Medulla oblongata (tissue), 1 donor: ENCODE results near the gene PFKFB3.
"Not testable (repeated sequence)": the region's sequence is repeated elsewhere in the genome, so short reads cannot be mapped to it uniquely, and the experiment has no call there.

Source experiments
- DNase-seq: peaks from one replicate; pipeline ENCODE4 v3.0.0-alpha.2; 2015; ENCODE audit errors: extremely low spot score

PFKFB3 gene

GRCh38 chr10:6236349-6237198, 33.8 kb downstream of the PFKFB3 start:
- no peak for DNase-seq

GRCh38 chr10:6237199-6237530, 34.4 kb downstream of the PFKFB3 start:
- no peak for DNase-seq

GRCh38 chr10:6238587-6239212, 36.0 kb downstream of the PFKFB3 start:
- not testable (repeated sequence) for DNase-seq

- peak; percentile 49 for DNase-seq
These were observed 36.7 kb downstream of the PFKFB3 start for GRCh38 chr10:6239213-6239991.

GRCh38 chr10:6240254-6240653, 37.5 kb downstream of the PFKFB3 start:
- DNase-seq = no peak

GRCh38 chr10:6242089-6242488, 39.4 kb downstream of the PFKFB3 start:
- no peak for DNase-seq

- no peak for DNase-seq
These were observed 41.8 kb downstream of the PFKFB3 start for GRCh38 chr10:6244510-6244909.

- DNase-seq = peak; percentile 85
These were observed 44.4 kb downstream of the PFKFB3 start for GRCh38 chr10:6247041-6247712.

- not testable (repeated sequence) for DNase-seq
These were observed 46.2 kb downstream of the PFKFB3 start for GRCh38 chr10:6248908-6249307.

GRCh38 chr10:6249698-6250097, 47.0 kb downstream of the PFKFB3 start:
- no peak for DNase-seq

GRCh38 chr10:6250745-6251144, 48.0 kb downstream of the PFKFB3 start:
- no peak for DNase-seq

GRCh38 chr10:6254201-6254600, 51.5 kb downstream of the PFKFB3 start:
- no peak for DNase-seq

GRCh38 chr10:6255548-6256061, 52.9 kb downstream of the PFKFB3 start:
- no peak for DNase-seq

GRCh38 chr10:6256439-6256838, 53.7 kb downstream of the PFKFB3 start:
- no peak for DNase-seq

- DNase-seq = no peak
These were observed 56.4 kb downstream of the PFKFB3 start for GRCh38 chr10:6259153-6259552.

- DNase-seq = no peak
These were observed 58.1 kb downstream of the PFKFB3 start for GRCh38 chr10:6260843-6261242.

- DNase-seq = no peak
These were observed 65.2 kb downstream of the PFKFB3 start for GRCh38 chr10:6267941-6268340.

GRCh38 chr10:6269432-6269831, 66.7 kb downstream of the PFKFB3 start:
- DNase-seq = no peak

GRCh38 chr10:6269953-6270867, 67.5 kb downstream of the PFKFB3 start:
- DNase-seq = no peak

GRCh38 chr10:6270951-6271350, 68.2 kb downstream of the PFKFB3 start:
- peak; percentile 78 for DNase-seq

- no peak for DNase-seq
These were observed 68.9 kb downstream of the PFKFB3 start for GRCh38 chr10:6271663-6272062.
